K562 (cell line): Measurements from ENCODE around the gene GTF3C1. TPM values are rescaled to one million over a fixed set of nuclear protein-coding genes. Genes with fewer than 3 reads are reported as not detected.

Experiments
- ATAC-seq: fragments of 200-7000 bp; cut with Tn5 transposase; 3 replicates; pipeline ENCODE4 v1.9.1; 2020; ENCODE audit warnings: moderate library complexity
- BruUV-seq: library from RNA; stranded (reverse); fragments of 400-500 nt; replicated peaks from 2 replicates; lab custom pipeline; 2021; lab: Mats Ljungman, UMichigan
- CTCF ChIA-PET: fragments of 300-600 bp; formaldehyde crosslinking; extraction: SDS; loops from one replicate; lab custom pipeline; 2021; ENCODE audit warnings: low intra/inter-chr PET ratio; lab: Yijun Ruan, JAX
- POLR2A ChIA-PET: fragments of 300-600, 350-650 bp; sonication (Branson Sonifier 250); formaldehyde crosslinking; extraction: SDS; loops from one replicate; lab custom pipeline; 2021; ENCODE audit warnings: antibody characterized with exemption, inconsistent platforms; lab: Yijun Ruan, JAX
- DNase-seq, 4 experiments: peaks; one replicate each; pipeline versions ENCODE4 v3.0.0 to v3.0.0-alpha.2; 2011 to 2018; ENCODE audit warnings: low spot score in 3 of 4, mixed read lengths in 3 of 4; ENCODE audit errors: extremely low read depth in 1 of 4
- FAIRE-seq: peaks from 2 replicates; lab custom pipeline; 2011; peaks lifted over from hg19 to GRCh38; lab: Jason Lieb, UNC
- H2AFZ ChIP-seq: 2 replicates; pipeline ENCODE4 v1.6.0; 2011; ENCODE audit warnings: low read depth, low read length, control low read depth, inconsistent platforms
- H3K27ac ChIP-seq: fragments of 200-600 bp; 3 replicates; pipeline ENCODE4 v1.8.0; 2011; ENCODE audit warnings: low read depth, mild to moderate bottlenecking, control low read depth, inconsistent platforms, low read length, moderate library complexity, mixed read lengths; ENCODE audit errors: extremely low read depth
- H3K27me3 ChIP-seq, 2 experiments: fragments of 300-600 bp in 1 of 2; 2 replicates in 1 of 2; 3 replicates in 1 of 2; pipeline versions ENCODE4 v1.6.0 to v1.8.0; 2011; ENCODE audit warnings: inconsistent platforms in 2 of 2, low read length in 2 of 2, mild to moderate bottlenecking in 1 of 2, mixed read lengths in 1 of 2, moderate library complexity in 1 of 2; ENCODE audit not compliant: control insufficient read depth in 2 of 2, insufficient read depth in 2 of 2
- H3K36me3 ChIP-seq: fragments of 300-600 bp; 3 replicates; pipeline ENCODE4 v1.8.0; 2011; ENCODE audit warnings: mild to moderate bottlenecking, low read length, inconsistent platforms; ENCODE audit not compliant: control insufficient read depth, insufficient read depth
- H3K4me1 ChIP-seq, 2 experiments: fragments of 200-600 bp in 1 of 2; replicated peaks in 1 of 2; 2 replicates in 1 of 2; 3 replicates in 1 of 2; pipeline versions ENCODE4 v1.5.1 to v1.8.0; 2011; ENCODE audit warnings: inconsistent platforms in 2 of 2, low read length in 2 of 2, mild to moderate bottlenecking in 1 of 2, mixed read lengths in 1 of 2, moderate library complexity in 1 of 2; ENCODE audit not compliant: control insufficient read depth in 2 of 2, insufficient read depth in 2 of 2
- H3K4me2 ChIP-seq: 2 replicates; pipeline ENCODE4 v1.6.1; 2011; ENCODE audit warnings: low read length, control low read depth, inconsistent platforms, mixed read lengths; ENCODE audit not compliant: insufficient read depth
- H3K4me3 ChIP-seq: fragments of 200-600 bp; sonication (generic), shearing (Covaris generic); 2 replicates; pipeline ENCODE4 v1.5.1; 2016; ENCODE audit warnings: control low read depth, inconsistent platforms
- H3K79me2 ChIP-seq: fragments of 200-600 bp; 3 replicates; pipeline ENCODE4 v1.8.0; 2011; ENCODE audit warnings: low read length, inconsistent platforms; ENCODE audit not compliant: control insufficient read depth, insufficient read depth
- H3K9ac ChIP-seq, 2 experiments: 2 replicates each; pipeline versions ENCODE4 v1.6.0 to v1.6.1; 2011; ENCODE audit warnings: low read depth in 2 of 2, low read length in 2 of 2, control low read depth in 1 of 2, inconsistent platforms in 1 of 2, mild to moderate bottlenecking in 1 of 2, mixed read lengths in 1 of 2; ENCODE audit not compliant: insufficient read depth in 1 of 2
- H3K9me1 ChIP-seq: one replicate; pipeline ENCODE4 v1.6.0; 2011; ENCODE audit warnings: inconsistent platforms, mild to moderate bottlenecking, low read length, moderate library complexity; ENCODE audit not compliant: control insufficient read depth, insufficient read depth
- H3K9me3 ChIP-seq: replicated peaks from 2 replicates; pipeline ENCODE4 v1.5.1; 2011; ENCODE audit warnings: low read depth, low read length, inconsistent platforms; ENCODE audit not compliant: control insufficient read depth, insufficient read depth
- H4K20me1 ChIP-seq: replicated peaks from 2 replicates; pipeline ENCODE4 v1.6.1; 2011; ENCODE audit warnings: low read length, inconsistent platforms, mixed read lengths; ENCODE audit not compliant: control insufficient read depth, insufficient read depth
- BACH1 ChIP-seq: fragments of 200-800 bp; sonication (Bioruptor generic); IDR thresholded peaks from 2 replicates; pipeline ENCODE4 v1.6.1; 2016; ENCODE audit warnings: missing genetic modification characterization, missing compliant biosample characterization
- ELF4 ChIP-seq: fragments of 450-650 bp; formaldehyde crosslinking; IDR thresholded peaks from 2 replicates; pipeline ENCODE4 v1.4.0; 2022; ENCODE audit warnings: missing genetic modification characterization
- HMGXB4 ChIP-seq: sonication (generic); formaldehyde crosslinking; IDR thresholded peaks from 2 replicates; pipeline ENCODE4 v1.8.1; 2023; ENCODE audit warnings: mild to moderate bottlenecking, missing genetic modification reagents
- HSF4 ChIP-seq: fragments of 250-450 bp; sonication (Bioruptor Pico); IDR thresholded peaks from 2 replicates; pipeline ENCODE4 v2.1.2; 2022; ENCODE audit warnings: mild to moderate bottlenecking, moderate library complexity, borderline replicate concordance
- MCM5 ChIP-seq: fragments of 450-650 bp; IDR thresholded peaks from 2 replicates; pipeline ENCODE4 v1.6.1; 2016; ENCODE audit warnings: low read depth
- MEIS2 ChIP-seq: fragments of 450-650 bp; IDR thresholded peaks from 2 replicates; pipeline ENCODE4 v1.6.1; 2014; ENCODE audit warnings: mild to moderate bottlenecking; ENCODE audit not compliant: partially characterized antibody
- MLX ChIP-seq, 2 experiments: fragments of 450-650 bp in 1 of 2; sonication (generic) in 1 of 2; formaldehyde crosslinking; conservative IDR thresholded peaks; 2 replicates each; pipeline versions ENCODE4 v1.4.0 to v1.8.1; 2020 to 2022; ENCODE audit warnings: mild to moderate bottlenecking in 1 of 2, missing genetic modification reagents in 1 of 2
- NCOR1 ChIP-seq: fragments of 450-650 bp; IDR thresholded peaks from 2 replicates; pipeline ENCODE4 v1.6.1; 2016; ENCODE audit warnings: mild to moderate bottlenecking, moderate library complexity
- PBX2 ChIP-seq, 2 experiments: IDR thresholded peaks in 1 of 2; conservative IDR thresholded peaks in 1 of 2; 2 replicates each; pipeline ENCODE4 v1.6.1; 2016; ENCODE audit warnings: low read depth in 2 of 2, mild to moderate bottlenecking in 1 of 2, missing compliant biosample characterization in 1 of 2, missing genetic modification characterization in 1 of 2, moderate library complexity in 1 of 2
- RUNX1 ChIP-seq: sonication (generic); IDR thresholded peaks from 2 replicates; pipeline ENCODE4 v1.6.1; 2016; ENCODE audit warnings: antibody characterized with exemption, low read depth
- SMAD4 ChIP-seq: fragments of 250-450 bp; sonication (Bioruptor Pico); conservative IDR thresholded peaks from 2 replicates; pipeline ENCODE4 v1.8.0; 2021; ENCODE audit warnings: inconsistent platforms, mild to moderate bottlenecking, moderate library complexity
- THRA ChIP-seq: fragments of 450-650 bp; IDR thresholded peaks from 2 replicates; pipeline ENCODE4 v1.6.1; 2017; ENCODE audit warnings: mild to moderate bottlenecking, moderate library complexity
- THRAP3 ChIP-seq: fragments of 450-650 bp; IDR thresholded peaks from 2 replicates; pipeline ENCODE4 v1.6.1; 2016; ENCODE audit warnings: mild to moderate bottlenecking, inconsistent platforms, borderline replicate concordance
- TSC22D4 ChIP-seq: fragments of 450-650 bp; IDR thresholded peaks from 2 replicates; pipeline ENCODE4 v1.6.1; 2016; ENCODE audit warnings: missing genetic modification characterization, missing biosample characterization, control low read depth
- ZNF354B ChIP-seq: fragments of 250-450 bp; sonication (Bioruptor Pico); IDR thresholded peaks from 2 replicates; pipeline ENCODE4 v1.4.0; 2020
- ZNF76 ChIP-seq: fragments of 250-450 bp; sonication (Bioruptor Pico); IDR thresholded peaks from 2 replicates; pipeline ENCODE4 v1.4.0; 2020; ENCODE audit warnings: mild to moderate bottlenecking, moderate library complexity, borderline replicate concordance
- WGBS: fragments of 100-300 bp; shearing (Covaris generic); methylation state at CpG from one replicate; pipeline ENCODE4 v1.1.6; 2016; ENCODE audit warnings: low coverage, mixed read lengths; ENCODE audit not compliant: insufficient coverage; ENCODE audit errors: missing lambda C conversion rate; 5-methylcytosine and 5-hydroxymethylcytosine counted together
- in situ Hi-C: fragments of 300-500 bp; cut with MboI; formaldehyde crosslinking; loops from 4 replicates; pipeline ENCODE4 v1.15.0; 2018; ENCODE audit warnings: inconsistent platforms, mixed read lengths
- intact Hi-C: fragments of 100-400 bp; cut with micrococcal nuclease; formaldehyde crosslinking; loops from 2 replicates; pipeline ENCODE4 v1.14.2; 2022
- polyA plus RNA-seq, 8 experiments: library from polyadenylated mRNA; depleted of rRNA in 4 of 8; stranded (reverse) in 5 of 8; unstranded in 3 of 8; fragments of >200 nt; fragmentation: Nextera tagmentation in 2 of 8; fragmentation: Illumina TruSeq in 1 of 8; extraction: Ambion mirVana in 2 of 8; extraction: Trizol in 1 of 8; gene quantifications; 2 replicates each; pipeline versions ENCODE4 v1.2.1 to v1.2.3, GENCODE V29; 2011 to 2014; ENCODE audit warnings: inconsistent platforms in 1 of 8, missing spikeins in 1 of 8
- total RNA-seq, 7 experiments: library from RNA; depleted of rRNA in 6 of 7; stranded (reverse); fragments of >200 nt in 6 of 7; fragmentation: Illumina TruSeq in 2 of 7; extraction: Trizol in 2 of 7; gene quantifications; 2 replicates each; pipeline versions ENCODE4 v1.2.1 to v1.2.3, GENCODE V29; 2011 to 2021; ENCODE audit warnings: low replicate concordance in 1 of 7

Gene GTF3C1
- total and polyA plus RNA-seq, 9 of the 15 experiments (the other 6 are each of a cell fraction or from before 2014, with no cell fraction given) = 0.72 to 63.6 (median 30.9) TPM

GRCh38 chr16:27432558-27432957, 117.2 kb downstream of the GTF3C1 start:
- no peak for FAIRE-seq
- Histone ChIP-seq H2AFZ (no peak overlapping the region), H3K4me1 (peaks cover 5 to 12% of the 10 kb centered on the region in 2 experiments), H3K27me3 (peaks cover 0 to 6% of the 10 kb centered on the region in 2 experiments; a peak in 1 of 5 replicates), H4K20me1 (no peaks in the 10 kb centered on the region), H3K9me1 (no peaks in the 10 kb centered on the region), H3K9me3 (no peaks in the 10 kb centered on the region), H3K9ac (no peak overlapping the region), H3K27ac (no peak overlapping the region), H3K4me3 (no peak overlapping the region), H3K36me3 (no peaks in the 10 kb centered on the region), H3K79me2 (no peaks in the 10 kb centered on the region), H3K4me2 (no peak overlapping the region)
- no peak for ATAC-seq
- CTCF ChIA-PET = no interaction called here
- intact Hi-C loops (no loop called here), in situ Hi-C loops (no loop called here)
- BruUV-seq = no TSS peak
- 3% methylated on average over 6 of the region's 6 CpGs for WGBS
- no peak for DNase-seq
- POLR2A ChIA-PET = no interaction called here
- TF ChIP-seq BACH1 (tag) (no peak), HMGXB4 (no peak), TSC22D4 (tag) (no peak), SMAD4 (CRISPR knock-in tag) (no peak), RUNX1 (no peak), MEIS2 (no peak), ZNF76 (CRISPR knock-in tag) (no peak), ELF4 (CRISPR knock-in tag) (no peak), THRAP3 (no peak), MCM5 (no peak), NCOR1 (no peak), PBX2 (CRISPR knock-in tag; IDR thresholded peaks at IDR 0.05; ENCODE audit: low read depth) (no peak), PBX2 (tag; conservative IDR thresholded peaks at IDR 0.05; ENCODE audit: low read depth) (no peak), THRA (no peak), ZNF354B (CRISPR knock-in tag) (no peak), MLX (CRISPR knock-in tag; conservative IDR thresholded peaks at IDR 0.05) (no peak), HSF4 (no peak)
